GF-D8 (cell line): ENCODE results near the gene ATP1B1.
"Not testable (repeated sequence)": the region's sequence is repeated elsewhere in the genome, so short reads cannot be mapped to it uniquely, and the experiment has no call there.

Experiments used
- DNase-seq: peaks from one replicate; lab custom pipeline; 2025; lab: John Stamatoyannopoulos, UW

The ATP1B1 gene

GRCh38 chr1:169143984-169144383 is 37.5 kb downstream of the ATP1B1 start:
- no peak for DNase-seq

- DNase-seq, result no peak
Measured at GRCh38 chr1:169144941-169145626, 38.6 kb downstream of the ATP1B1 start.

- no peak for DNase-seq
Measured at GRCh38 chr1:169146576-169147214, 40.2 kb downstream of the ATP1B1 start.

- DNase-seq, result no peak
Measured at GRCh38 chr1:169148472-169149252, 42.2 kb downstream of the ATP1B1 start.

GRCh38 chr1:169149555-169150286 is 43.2 kb downstream of the ATP1B1 start:
- no peak for DNase-seq

- no peak for DNase-seq
Measured at GRCh38 chr1:169150641-169151337, 44.3 kb downstream of the ATP1B1 start.

- no peak for DNase-seq
Measured at GRCh38 chr1:169151338-169151837, 44.9 kb downstream of the ATP1B1 start.

- DNase-seq, result no peak
Measured at GRCh38 chr1:169155675-169156074, 49.2 kb downstream of the ATP1B1 start.

GRCh38 chr1:169156580-169156979 is 50.1 kb downstream of the ATP1B1 start:
- no peak for DNase-seq

- no peak for DNase-seq
Measured at GRCh38 chr1:169160845-169161495, 54.5 kb downstream of the ATP1B1 start.

GRCh38 chr1:169161496-169162194 is 55.2 kb downstream of the ATP1B1 start:
- no peak for DNase-seq

GRCh38 chr1:169163059-169163458 is 56.6 kb downstream of the ATP1B1 start:
- no peak for DNase-seq

GRCh38 chr1:169175461-169175860 is 69.0 kb downstream of the ATP1B1 start:
- DNase-seq, result no peak

GRCh38 chr1:169179431-169179830 is 72.9 kb downstream of the ATP1B1 start:
- DNase-seq, result not testable (repeated sequence)

- no peak for DNase-seq
Measured at GRCh38 chr1:169180174-169180573, 73.7 kb downstream of the ATP1B1 start.
